Upper lobe of left lung (tissue), 6 donors: ENCODE data around the gene HINT1. TPM values are rescaled to one million over a fixed set of nuclear protein-coding genes. Genes with fewer than 3 reads are reported as not detected.

Experiments used
- ATAC-seq, 2 donors: fragments of 200-7000 bp; cut with Tn5 transposase; one replicate each; pipeline ENCODE4 v1.9.1; 2022; ENCODE audit warnings: mild to moderate bottlenecking in 2 of 2, moderate library complexity in 2 of 2; ENCODE audit not compliant: low FRiP score in 2 of 2
- DNase-seq, 2 donors: peaks; one replicate each; pipeline ENCODE4 v3.0.0-alpha.2; 2019 to 2020
- H3K27ac ChIP-seq, 4 donors: fragments of 200-600 bp; sonication (generic); one replicate each; pipeline ENCODE4 v1.5.1; 2016 to 2019
- H3K27me3 ChIP-seq, 4 donors: fragments of 200-600 bp; sonication (generic); one replicate each; pipeline ENCODE4 v1.5.1; 2017 to 2019
- H3K36me3 ChIP-seq, 4 donors: fragments of 200-600 bp; sonication (generic); one replicate each; pipeline ENCODE4 v1.5.1; 2016 to 2019
- H3K4me1 ChIP-seq, 4 donors: fragments of 200-600 bp; sonication (generic); one replicate each; pipeline ENCODE4 v1.5.1; 2018 to 2019
- H3K4me3 ChIP-seq, 4 donors: fragments of 200-600 bp; sonication (generic); one replicate each; pipeline ENCODE4 v1.5.1; 2017 to 2019; ENCODE audit warnings: mild to moderate bottlenecking in 2 of 4, moderate library complexity in 1 of 4
- H3K9me3 ChIP-seq, 4 donors: fragments of 200-600 bp; sonication (generic); one replicate each; pipeline ENCODE4 v1.5.1; 2018 to 2019
- EP300 ChIP-seq, 4 donors: sonication (generic); formaldehyde crosslinking; IDR thresholded peaks; one replicate each; pipeline ENCODE4 v1.5.1; 2017; ENCODE audit warnings: antibody characterized with exemption in 4 of 4, control low read depth in 2 of 4
- POLR2A ChIP-seq, 4 donors: fragments of 450-650 bp; IDR thresholded peaks; one replicate each; pipeline ENCODE4 v1.5.1; 2016 to 2017; ENCODE audit warnings: antibody characterized with exemption in 4 of 4, mild to moderate bottlenecking in 2 of 4
- POLR2AphosphoS5 ChIP-seq, 2 donors: sonication (generic); formaldehyde crosslinking; IDR thresholded peaks; one replicate each; pipeline ENCODE4 v1.5.1; 2017; ENCODE audit warnings: antibody characterized with exemption in 2 of 2
- WGBS, 2 donors: methylation state at CpG; one replicate each; pipeline ENCODE4 v1.1.5; 2017 to 2018; 5-methylcytosine and 5-hydroxymethylcytosine counted together
- total RNA-seq, 6 donors: library from RNA; depleted of rRNA in 4 of 6; stranded (reverse); fragments of >200 nt in 4 of 6; gene quantifications; one replicate each; pipeline versions ENCODE4 v1.1.0 to v1.2.1, GENCODE V29; 2016 to 2021
- TF ChIP-seq, protein P1 (sequence below), 6 experiments: fragments of 450-650 bp in 4 of 6; fragments of 200-600 bp in 2 of 6; sonication (generic) in 2 of 6; IDR thresholded peaks; one replicate each; pipeline ENCODE4 v1.5.1; 2016 to 2019; ENCODE audit warnings: antibody characterized with exemption in 6 of 6
- donor health status: DM: no; HTN: no; CAD: no; lungs with moderate emphysema.
- donor health status: DM: no; HTN: yes; CAD: no; lungs with severe emphysema.

Gene HINT1
- total RNA-seq, 6 donors from 2014 or later = 75.4 to 172 (median 133) TPM

DNA sequence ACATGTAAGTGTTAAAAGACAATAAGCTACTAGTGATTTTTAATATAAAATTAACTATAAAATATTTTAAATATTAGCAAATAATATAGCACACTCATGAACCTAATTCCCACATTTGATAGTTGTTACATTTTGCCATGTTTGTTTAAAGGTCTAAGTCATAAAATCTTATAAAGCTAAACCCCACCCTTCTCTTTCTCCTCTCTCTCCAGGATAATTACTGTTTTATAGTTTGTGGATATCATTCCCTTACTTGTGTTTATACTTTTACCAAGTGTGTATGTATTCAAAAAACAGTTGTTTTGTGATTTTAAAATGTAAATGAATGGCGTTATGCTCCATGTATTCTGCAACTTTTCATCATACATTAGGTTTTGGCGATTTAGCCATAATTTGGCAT is 39.9 kb upstream of the HINT1 start:
- DNase-seq = no peak
- Histone ChIP-seq H3K36me3 (no peaks in the 10 kb centered on the region), H3K27ac (no peak overlapping the region), H3K4me1 (peaks cover 0 to 9% (median 3%) of the 10 kb centered on the region in 4 donors), H3K4me3 (no peak overlapping the region), H3K9me3 (no peaks in the 10 kb centered on the region), H3K27me3 (no peaks in the 10 kb centered on the region)
- no peak for TF ChIP-seq POLR2AphosphoS5 (IDR thresholded peaks at IDR 0.05)
- TF ChIP-seq, protein P1, sequence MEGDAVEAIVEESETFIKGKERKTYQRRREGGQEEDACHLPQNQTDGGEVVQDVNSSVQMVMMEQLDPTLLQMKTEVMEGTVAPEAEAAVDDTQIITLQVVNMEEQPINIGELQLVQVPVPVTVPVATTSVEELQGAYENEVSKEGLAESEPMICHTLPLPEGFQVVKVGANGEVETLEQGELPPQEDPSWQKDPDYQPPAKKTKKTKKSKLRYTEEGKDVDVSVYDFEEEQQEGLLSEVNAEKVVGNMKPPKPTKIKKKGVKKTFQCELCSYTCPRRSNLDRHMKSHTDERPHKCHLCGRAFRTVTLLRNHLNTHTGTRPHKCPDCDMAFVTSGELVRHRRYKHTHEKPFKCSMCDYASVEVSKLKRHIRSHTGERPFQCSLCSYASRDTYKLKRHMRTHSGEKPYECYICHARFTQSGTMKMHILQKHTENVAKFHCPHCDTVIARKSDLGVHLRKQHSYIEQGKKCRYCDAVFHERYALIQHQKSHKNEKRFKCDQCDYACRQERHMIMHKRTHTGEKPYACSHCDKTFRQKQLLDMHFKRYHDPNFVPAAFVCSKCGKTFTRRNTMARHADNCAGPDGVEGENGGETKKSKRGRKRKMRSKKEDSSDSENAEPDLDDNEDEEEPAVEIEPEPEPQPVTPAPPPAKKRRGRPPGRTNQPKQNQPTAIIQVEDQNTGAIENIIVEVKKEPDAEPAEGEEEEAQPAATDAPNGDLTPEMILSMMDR (IDR thresholded peaks at IDR 0.05) = no peak
- TF ChIP-seq EP300 (IDR thresholded peaks at IDR 0.05) = no peak
- no peak for TF ChIP-seq POLR2A (IDR thresholded peaks at IDR 0.05)
- whole genome bisulfite sequencing, 2 donors = 83 to 95% methylated on average over 2 of the region's 2 CpGs
- no peak for ATAC-seq

DNA sequence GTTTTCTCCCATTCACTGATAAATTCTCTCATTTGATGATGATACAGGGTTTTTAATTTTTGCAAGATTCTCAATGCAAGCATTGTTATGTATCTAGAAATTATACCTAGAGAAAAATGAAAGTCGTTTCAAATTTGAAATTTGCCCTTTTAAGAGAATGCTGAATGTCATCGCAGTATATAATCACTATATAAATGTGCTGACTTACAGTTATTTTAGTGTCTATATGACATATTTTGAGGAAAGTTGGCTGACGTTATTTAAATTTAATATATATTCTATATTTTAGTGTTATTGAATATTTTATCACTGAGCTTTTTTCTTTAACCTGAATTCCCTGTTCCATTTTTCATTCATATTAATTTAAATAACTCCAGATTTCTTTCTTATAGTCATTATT is 35.5 kb upstream of the HINT1 start:
- no peaks in the 10 kb centered on the region for H3K36me3 ChIP-seq
- DNase-seq = no peak
- no peak overlapping the region for H3K27ac ChIP-seq
- no peaks in the 10 kb centered on the region for H3K27me3 ChIP-seq
- H3K4me3 ChIP-seq = no peak overlapping the region
- H3K9me3 ChIP-seq = no peaks in the 10 kb centered on the region
- no peaks in the 10 kb centered on the region for H3K4me1 ChIP-seq
- 94 to 96% methylated on average over 3 of the region's 3 CpGs for WGBS, 2 donors
- no peak for ATAC-seq
- TF ChIP-seq, protein P1 (IDR thresholded peaks at IDR 0.05) = no peak
- TF ChIP-seq POLR2AphosphoS5 (IDR thresholded peaks at IDR 0.05) = no peak
- no peak for TF ChIP-seq EP300 (IDR thresholded peaks at IDR 0.05)
- no peak for TF ChIP-seq POLR2A (IDR thresholded peaks at IDR 0.05)

DNA sequence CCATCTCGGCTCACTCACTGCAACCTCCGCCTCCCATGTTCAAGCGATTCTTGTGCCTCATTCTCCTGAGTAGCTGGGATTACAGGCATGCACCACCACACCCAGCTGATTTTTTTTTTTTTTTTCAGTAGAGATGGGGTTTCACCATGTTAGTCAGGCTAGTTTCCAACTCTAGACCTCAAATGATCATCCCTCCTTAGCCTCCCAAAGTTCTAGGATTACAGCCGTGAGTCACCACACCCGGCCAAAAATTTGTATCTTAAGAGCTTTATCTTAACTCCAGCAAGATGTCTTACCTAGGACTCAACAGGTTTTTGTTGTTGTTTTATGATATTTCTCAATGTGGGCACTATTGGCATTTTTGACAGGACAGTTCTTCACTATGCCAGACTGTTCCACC is 33.6 kb upstream of the HINT1 start:
- H3K9me3 ChIP-seq = no peaks in the 10 kb centered on the region
- no peaks in the 10 kb centered on the region for H3K36me3 ChIP-seq
- no peak for TF ChIP-seq POLR2A (IDR thresholded peaks at IDR 0.05)
- TF ChIP-seq POLR2AphosphoS5 (IDR thresholded peaks at IDR 0.05) = no peak
- TF ChIP-seq, protein P1 (IDR thresholded peaks at IDR 0.05) = no peak
- H3K27me3 ChIP-seq = no peaks in the 10 kb centered on the region
- 88 to 94% methylated on average over 5 of the region's 5 CpGs for WGBS, 2 donors
- no peak overlapping the region for H3K27ac ChIP-seq
- H3K4me1 ChIP-seq = no peaks in the 10 kb centered on the region
- no peak for DNase-seq
- no peak overlapping the region for H3K4me3 ChIP-seq
- no peak for ATAC-seq

DNA sequence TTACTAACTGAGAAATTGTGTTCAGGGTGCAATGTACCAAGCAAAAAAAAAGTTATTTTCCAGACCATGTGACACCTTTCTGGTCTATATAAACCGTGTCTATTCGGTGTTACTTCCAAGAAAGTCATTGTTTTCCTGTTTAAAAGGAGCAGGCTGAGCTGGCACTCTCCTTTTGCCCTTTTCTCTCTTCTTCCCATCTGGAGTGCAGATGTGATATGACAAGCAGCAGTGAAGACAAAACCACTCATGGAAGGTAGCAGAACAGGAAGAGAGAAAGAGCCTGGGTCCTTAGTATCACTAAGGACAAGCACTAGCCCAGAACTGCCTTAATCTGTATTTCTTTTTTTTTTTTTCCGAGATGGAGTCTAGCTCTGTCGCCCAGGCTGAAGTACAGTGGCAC is 31.3 kb upstream of the HINT1 start:
- H3K9me3 ChIP-seq = no peaks in the 10 kb centered on the region
- no peak overlapping the region for H3K4me3 ChIP-seq
- TF ChIP-seq POLR2AphosphoS5 (IDR thresholded peaks at IDR 0.05) (no peak), EP300 (IDR thresholded peaks at IDR 0.05) (no peak), POLR2A (IDR thresholded peaks at IDR 0.05) (no peak)
- TF ChIP-seq, protein P1 (IDR thresholded peaks at IDR 0.05) = no peak
- no peaks in the 10 kb centered on the region for H3K4me1 ChIP-seq
- no peaks in the 10 kb centered on the region for H3K36me3 ChIP-seq
- DNase-seq = no peak
- no peak for ATAC-seq
- H3K27me3 ChIP-seq = no peaks in the 10 kb centered on the region
- WGBS, 2 donors = 91 to 92% methylated on average over 4 of the region's 4 CpGs
- no peak overlapping the region for H3K27ac ChIP-seq

DNA sequence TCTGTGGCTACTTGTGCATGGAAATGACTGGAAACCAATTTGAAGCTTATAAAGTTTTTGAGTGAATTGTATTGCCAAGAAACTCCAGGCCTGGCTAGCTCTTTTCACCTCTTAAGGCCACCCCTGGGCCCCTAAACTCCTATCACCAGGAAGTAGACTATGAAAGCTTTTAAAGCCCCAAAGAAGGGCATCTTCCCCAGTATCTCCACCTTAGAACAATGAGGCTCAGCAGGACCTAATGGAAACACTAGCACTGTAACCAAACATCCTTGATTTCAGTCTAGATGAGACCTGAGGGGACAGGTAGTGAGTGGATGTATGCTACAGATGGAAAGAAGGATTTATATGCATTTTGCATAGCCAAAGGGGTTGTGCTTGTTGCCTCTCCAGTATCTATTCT is 30.6 kb upstream of the HINT1 start:
- Histone ChIP-seq H3K36me3 (no peaks in the 10 kb centered on the region), H3K4me1 (no peaks in the 10 kb centered on the region), H3K4me3 (no peak overlapping the region), H3K27ac (no peak overlapping the region), H3K9me3 (no peaks in the 10 kb centered on the region), H3K27me3 (no peaks in the 10 kb centered on the region)
- DNase-seq = no peak
- no peak for TF ChIP-seq EP300 (IDR thresholded peaks at IDR 0.05)
- TF ChIP-seq, protein P1 (IDR thresholded peaks at IDR 0.05) = no peak
- no peak for TF ChIP-seq POLR2A (IDR thresholded peaks at IDR 0.05)
- no peak for TF ChIP-seq POLR2AphosphoS5 (IDR thresholded peaks at IDR 0.05)
- ATAC-seq = no peak
